Fibroblast of the aortic adventitia (primary cell): ENCODE measurements around the gene RET. TPM values are rescaled to one million over a fixed set of nuclear protein-coding genes. Genes with fewer than 3 reads are reported as not detected.

ENCODE experiments used
- DNase-seq: peaks from one replicate; pipeline ENCODE4 v3.0.0-alpha.2; 2010; ENCODE audit warnings: low read depth
- H3K4me3 ChIP-seq: 2 replicates; pipeline ENCODE4 v1.5.1; 2011; ENCODE audit warnings: low read depth, mild to moderate bottlenecking, control low read depth, low read length, moderate library complexity
- CTCF ChIP-seq: IDR thresholded peaks from 2 replicates; pipeline ENCODE4 v1.5.1; 2011; ENCODE audit warnings: mild to moderate bottlenecking, low read length, control low read depth, inconsistent platforms; ENCODE audit not compliant: insufficient read depth
- total RNA-seq: library from RNA; depleted of rRNA; stranded (reverse); fragments of >200 nt; gene quantifications from 2 replicates; pipeline ENCODE4 v1.2.3, GENCODE V29; 2012; ENCODE audit warnings: low replicate concordance

RET gene
- total RNA-seq, 1 donor, result 0.27 TPM

DNA sequence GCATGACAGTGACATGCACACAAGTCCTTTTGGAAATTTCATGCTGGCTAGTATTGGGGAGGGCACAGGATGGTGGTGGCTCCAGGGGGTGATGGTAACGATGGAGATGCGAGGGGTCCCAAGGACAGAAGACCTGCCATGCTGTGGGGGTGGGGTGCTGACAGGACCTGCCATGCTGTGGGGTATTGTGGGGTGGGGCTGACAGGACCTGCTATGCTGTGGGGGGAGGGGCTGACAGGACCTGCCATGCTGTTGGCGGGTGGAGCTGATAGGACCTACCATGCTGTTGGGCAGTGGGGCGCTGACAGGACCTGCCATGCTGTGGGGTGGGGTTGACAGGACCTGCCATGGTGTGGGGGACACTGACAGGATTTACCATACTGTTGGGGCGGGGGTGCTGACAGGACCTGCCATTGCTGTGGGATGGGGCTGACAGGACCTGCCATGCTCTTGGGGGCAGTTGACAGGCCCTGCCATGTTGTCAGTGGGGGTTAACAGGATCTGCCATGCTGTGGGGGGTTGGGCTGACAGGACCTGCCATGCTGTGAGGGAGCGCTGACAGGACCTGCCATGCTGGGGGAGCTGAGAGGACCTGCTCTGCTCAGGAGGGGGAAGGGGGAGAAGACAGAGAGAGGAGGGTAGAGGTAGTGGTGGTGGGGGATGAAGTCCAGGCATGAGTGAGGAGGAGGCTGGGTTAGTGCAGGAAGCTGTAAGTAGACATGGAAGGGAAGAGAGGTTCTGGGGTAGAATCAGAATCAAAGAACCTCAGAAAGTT is 36.2 kb upstream of the RET start:
- TF ChIP-seq CTCF, result no peak
- H3K4me3 ChIP-seq, result no peak overlapping the region
- no peak for DNase-seq

DNA sequence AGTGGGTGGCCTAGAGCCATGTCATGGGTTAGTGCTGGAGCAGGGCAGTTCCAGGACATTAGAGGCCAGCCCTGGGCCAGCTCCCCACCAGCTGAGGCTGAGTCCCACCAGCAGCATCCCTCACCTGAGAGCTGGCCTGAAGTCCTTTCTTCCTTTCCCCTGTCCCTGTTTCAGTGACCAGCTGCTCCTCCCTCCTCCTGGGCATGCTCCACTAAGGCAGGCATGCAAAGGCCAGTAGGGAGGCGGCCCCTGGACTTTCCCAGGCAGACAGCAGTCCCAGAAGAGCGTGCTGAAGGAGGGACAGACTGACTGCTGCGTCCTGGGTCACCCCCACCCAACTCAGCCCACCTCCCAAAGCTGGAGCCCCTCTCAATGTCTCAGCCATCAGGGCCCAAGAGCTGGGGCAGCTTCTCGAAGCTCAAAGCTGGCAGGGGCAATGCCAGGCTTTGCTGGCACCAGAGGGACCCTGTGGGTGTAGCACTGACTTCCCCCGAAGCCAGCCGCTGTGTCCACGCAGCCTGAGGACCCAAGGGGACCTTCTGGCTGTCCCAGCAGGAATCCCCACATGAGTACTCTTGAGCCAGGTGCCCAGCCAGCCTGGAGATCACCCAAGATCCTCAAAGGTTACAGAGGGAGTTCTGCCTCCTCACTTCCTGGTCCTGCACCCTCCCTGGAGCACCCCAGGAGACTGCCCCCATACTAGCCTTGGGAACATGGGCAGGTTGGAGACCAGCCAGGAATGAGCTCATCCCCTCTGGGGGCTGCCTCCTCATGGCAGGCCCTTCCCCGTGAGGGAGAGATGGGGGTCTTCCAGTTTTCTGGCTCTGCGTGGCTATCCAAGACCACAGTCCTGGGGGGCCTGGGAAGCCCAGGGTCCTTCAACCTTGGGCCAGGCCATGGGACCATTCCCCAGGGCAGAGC is 35.2 kb upstream of the RET start:
- TF ChIP-seq CTCF, result no peak
- no peak for DNase-seq

GRCh38 chr10:43042503-43043341 is 34.1 kb upstream of the RET start:
- TF ChIP-seq CTCF, result no peak
- no peak for DNase-seq
- no peak overlapping the region for H3K4me3 ChIP-seq

More for the DNA sequence above, 35.2 kb upstream of the RET start:
- no peak overlapping the region for H3K4me3 ChIP-seq

GRCh38 chr10:43043342-43043772 is 33.5 kb upstream of the RET start:
- no peak overlapping the region for H3K4me3 ChIP-seq
- TF ChIP-seq CTCF, result no peak
- no peak for DNase-seq

DNA sequence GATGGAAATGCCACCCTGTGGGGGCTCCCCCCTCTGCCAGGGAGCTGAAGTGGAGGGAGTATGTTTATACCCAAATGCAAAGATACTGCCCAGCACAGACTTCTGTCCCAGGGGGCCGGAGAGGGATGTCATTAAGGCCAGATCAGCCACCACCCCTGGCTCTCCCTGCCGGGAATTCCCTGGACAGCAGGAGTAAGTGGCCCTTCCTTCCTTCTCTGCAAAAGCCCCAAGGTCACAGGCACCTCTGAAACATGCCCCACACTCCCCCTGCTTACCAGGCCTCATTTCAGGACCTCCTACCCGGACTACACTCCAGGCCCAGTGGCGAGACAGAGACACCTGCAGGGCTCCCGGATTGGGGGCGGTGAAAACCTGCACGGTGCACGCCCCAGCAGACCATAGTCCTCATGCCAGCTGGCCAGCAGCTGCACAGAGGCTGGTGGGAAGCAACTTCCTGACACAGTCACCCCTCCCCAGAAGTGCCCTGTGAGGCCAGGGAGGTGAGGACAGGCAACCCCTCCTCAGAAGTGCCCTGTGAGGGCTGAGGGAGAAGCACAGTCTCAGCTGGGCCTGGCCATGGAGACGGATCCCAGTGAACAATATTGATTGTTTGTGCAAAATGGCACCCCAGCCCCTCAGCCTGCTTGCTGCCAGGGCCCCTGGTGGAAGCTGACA is 33.0 kb upstream of the RET start:
- no peak for DNase-seq
- TF ChIP-seq CTCF, result no peak
- H3K4me3 ChIP-seq, result no peak overlapping the region

DNA sequence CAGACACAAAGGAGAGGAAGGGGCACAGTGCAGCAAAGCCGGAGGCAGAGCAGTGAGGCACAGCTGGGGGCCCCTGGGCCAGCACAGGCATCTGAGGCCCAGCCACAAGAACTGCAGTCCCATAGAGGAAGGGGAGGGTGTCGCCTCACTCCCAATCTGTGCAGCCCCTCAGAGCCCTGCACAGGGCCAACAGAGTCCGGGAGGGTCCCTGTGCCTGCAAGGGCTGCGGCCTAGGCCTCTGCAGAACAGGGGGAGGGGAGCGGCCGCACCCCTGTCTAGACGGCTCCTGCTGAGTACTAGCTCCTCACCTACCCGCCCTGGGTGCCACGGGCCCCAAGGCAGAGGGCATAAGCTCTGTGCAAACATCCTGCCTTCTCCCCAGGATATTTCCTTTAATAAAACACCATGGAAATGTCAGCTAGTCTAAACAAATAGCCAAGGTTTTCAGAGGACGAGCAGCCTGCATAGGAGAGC is 32.4 kb upstream of the RET start:
- DNase-seq, result no peak
- H3K4me3 ChIP-seq, result no peak overlapping the region
- no peak for TF ChIP-seq CTCF
